Measurements from ENCODE around the gene CPNE5.

CPNE5 gene

GRCh38 chr6:36841756-36842155 is 2.5 kb upstream of the CPNE5 start:
- Histone ChIP-seq H3K27me3 (ENCODE audit: insufficient read depth, low read length) (peaks cover 57% of the 10 kb centered on the region), H3K4me1 (ENCODE audit: insufficient read depth, low read length) (peaks cover 4% of the 10 kb centered on the region; the same call in 1 of the 2 replicates), H3K9ac (ENCODE audit: low read depth, low read length) (no peak overlapping the region), H3K27ac (ENCODE audit: low read length) (no peak overlapping the region), H3K9me3 (ENCODE audit: insufficient read depth, low read depth, low read length) (no peaks in the 10 kb centered on the region), H3K4me3 (ENCODE audit: low read length) (no peak overlapping the region), H3K36me3 (ENCODE audit: insufficient read depth, low read depth, low read length) (no peaks in the 10 kb centered on the region)

GRCh38 chr6:36840432-36841403 is 1.5 kb upstream of the CPNE5 start:
- Histone ChIP-seq H3K4me3 (ENCODE audit: low read length) (peak overlapping the region; percentile 71), H3K36me3 (ENCODE audit: insufficient read depth, low read depth, low read length) (no peaks in the 10 kb centered on the region), H3K9ac (ENCODE audit: low read depth, low read length) (peak overlapping the region; percentile 25; the same call in 1 of the 2 replicates)

GRCh38 chr6:36839749-36840431 is 646 bp upstream of the CPNE5 start:
- Histone ChIP-seq H3K9ac (ENCODE audit: low read depth, low read length) (no peak overlapping the region), H3K4me3 (ENCODE audit: low read length) (peak overlapping the region; percentile 71), H3K36me3 (ENCODE audit: insufficient read depth, low read depth, low read length) (no peaks in the 10 kb centered on the region), H3K9me3 (ENCODE audit: insufficient read depth, low read depth, low read length) (no peaks in the 10 kb centered on the region), H3K27ac (ENCODE audit: low read length) (no peak overlapping the region), H3K4me1 (ENCODE audit: insufficient read depth, low read length) (peaks cover 4% of the 10 kb centered on the region; the same call in 1 of the 2 replicates), H3K27me3 (ENCODE audit: insufficient read depth, low read length) (peaks cover 75% of the 10 kb centered on the region)

More at GRCh38 chr6:36840432-36841403, 1.5 kb upstream of the CPNE5 start:
- Histone ChIP-seq H3K27me3 (ENCODE audit: insufficient read depth, low read length) (peaks cover 67% of the 10 kb centered on the region), H3K4me1 (ENCODE audit: insufficient read depth, low read length) (peaks cover 4% of the 10 kb centered on the region; the same call in 1 of the 2 replicates), H3K27ac (ENCODE audit: low read length) (no peak overlapping the region), H3K9me3 (ENCODE audit: insufficient read depth, low read depth, low read length) (no peaks in the 10 kb centered on the region)

- Histone ChIP-seq H3K9me3 (ENCODE audit: insufficient read depth, low read depth, low read length) (no peaks in the 10 kb centered on the region; the same call in 1 of the 2 replicates), H3K9ac (ENCODE audit: low read depth, low read length) (no peak overlapping the region), H3K27ac (ENCODE audit: low read length) (no peak overlapping the region), H3K4me1 (ENCODE audit: insufficient read depth, low read length) (peaks cover 4% of the 10 kb centered on the region; the same call in 1 of the 2 replicates), H3K4me3 (ENCODE audit: low read length) (no peak overlapping the region), H3K27me3 (ENCODE audit: insufficient read depth, low read length) (peaks cover 71% of the 10 kb centered on the region), H3K36me3 (ENCODE audit: insufficient read depth, low read depth, low read length) (no peaks in the 10 kb centered on the region)
These were observed 1.6 kb downstream of the CPNE5 start for GRCh38 chr6:36837686-36838085.

GRCh38 chr6:36837022-36837339 is 2.3 kb downstream of the CPNE5 start:
- Histone ChIP-seq H3K4me3 (ENCODE audit: low read length) (no peak overlapping the region), H3K9me3 (ENCODE audit: insufficient read depth, low read depth, low read length) (no peaks in the 10 kb centered on the region; the same call in 1 of the 2 replicates), H3K27ac (ENCODE audit: low read length) (no peak overlapping the region), H3K9ac (ENCODE audit: low read depth, low read length) (no peak overlapping the region), H3K4me1 (ENCODE audit: insufficient read depth, low read length) (peaks cover 4% of the 10 kb centered on the region; the same call in 1 of the 2 replicates), H3K36me3 (ENCODE audit: insufficient read depth, low read depth, low read length) (no peaks in the 10 kb centered on the region), H3K27me3 (ENCODE audit: insufficient read depth, low read length) (peaks cover 71% of the 10 kb centered on the region)

- H3K27me3 ChIP-seq (ENCODE audit: insufficient read depth, low read length) = peaks cover 65% of the 10 kb centered on the region
- no peaks in the 10 kb centered on the region for H3K36me3 ChIP-seq (ENCODE audit: insufficient read depth, low read depth, low read length)
- no peak overlapping the region for H3K4me3 ChIP-seq (ENCODE audit: low read length)
- H3K9ac ChIP-seq (ENCODE audit: low read depth, low read length) = no peak overlapping the region
- H3K27ac ChIP-seq (ENCODE audit: low read length) = no peak overlapping the region
- peaks cover 4% of the 10 kb centered on the region; the same call in 1 of the 2 replicates for H3K4me1 ChIP-seq (ENCODE audit: insufficient read depth, low read length)
- H3K9me3 ChIP-seq (ENCODE audit: insufficient read depth, low read depth, low read length) = no peaks in the 10 kb centered on the region; the same call in 1 of the 2 replicates
These were observed 2.9 kb downstream of the CPNE5 start for GRCh38 chr6:36836111-36837021.

GRCh38 chr6:36834576-36835341 is 4.5 kb downstream of the CPNE5 start:
- Histone ChIP-seq H3K4me3 (ENCODE audit: low read length) (no peak overlapping the region; the same call in 1 of the 2 replicates), H3K36me3 (ENCODE audit: insufficient read depth, low read depth, low read length) (no peaks in the 10 kb centered on the region), H3K27me3 (ENCODE audit: insufficient read depth, low read length) (peaks cover 49% of the 10 kb centered on the region), H3K9me3 (ENCODE audit: insufficient read depth, low read depth, low read length) (no peaks in the 10 kb centered on the region; the same call in 1 of the 2 replicates), H3K9ac (ENCODE audit: low read depth, low read length) (no peak overlapping the region), H3K27ac (ENCODE audit: low read length) (no peak overlapping the region), H3K4me1 (ENCODE audit: insufficient read depth, low read length) (no peaks in the 10 kb centered on the region)

- Histone ChIP-seq H3K4me3 (ENCODE audit: low read length) (no peak overlapping the region), H3K9ac (ENCODE audit: low read depth, low read length) (no peak overlapping the region), H3K27ac (ENCODE audit: low read length) (no peak overlapping the region), H3K9me3 (ENCODE audit: insufficient read depth, low read depth, low read length) (no peaks in the 10 kb centered on the region; the same call in 1 of the 2 replicates), H3K36me3 (ENCODE audit: insufficient read depth, low read depth, low read length) (no peaks in the 10 kb centered on the region), H3K27me3 (ENCODE audit: insufficient read depth, low read length) (peaks cover 34% of the 10 kb centered on the region), H3K4me1 (ENCODE audit: insufficient read depth, low read length) (no peaks in the 10 kb centered on the region)
These were observed 6.0 kb downstream of the CPNE5 start for GRCh38 chr6:36833182-36833789.

- no peaks in the 10 kb centered on the region; the same call in 1 of the 2 replicates for H3K9me3 ChIP-seq (ENCODE audit: insufficient read depth, low read depth, low read length)
- H3K4me3 ChIP-seq (ENCODE audit: low read length) = no peak overlapping the region
- H3K27ac ChIP-seq (ENCODE audit: low read length) = no peak overlapping the region
- peaks cover 25% of the 10 kb centered on the region for H3K27me3 ChIP-seq (ENCODE audit: insufficient read depth, low read length)
- H3K4me1 ChIP-seq (ENCODE audit: insufficient read depth, low read length) = no peaks in the 10 kb centered on the region
- no peak overlapping the region for H3K9ac ChIP-seq (ENCODE audit: low read depth, low read length)
- no peaks in the 10 kb centered on the region for H3K36me3 ChIP-seq (ENCODE audit: insufficient read depth, low read depth, low read length)
These were observed 6.9 kb downstream of the CPNE5 start for GRCh38 chr6:36832313-36832712.

- Histone ChIP-seq H3K4me1 (ENCODE audit: insufficient read depth, low read length) (no peaks in the 10 kb centered on the region), H3K27ac (ENCODE audit: low read length) (no peak overlapping the region), H3K36me3 (ENCODE audit: insufficient read depth, low read depth, low read length) (no peaks in the 10 kb centered on the region), H3K9me3 (ENCODE audit: insufficient read depth, low read depth, low read length) (no peaks in the 10 kb centered on the region; the same call in 1 of the 2 replicates), H3K27me3 (ENCODE audit: insufficient read depth, low read length) (peaks cover 7% of the 10 kb centered on the region), H3K4me3 (ENCODE audit: low read length) (no peak overlapping the region), H3K9ac (ENCODE audit: low read depth, low read length) (no peak overlapping the region)
These were observed 8.7 kb downstream of the CPNE5 start for GRCh38 chr6:36830577-36830976.
